A172 (cell line): ENCODE measurements around the gene CIPC. TPM values are rescaled to one million over a fixed set of nuclear protein-coding genes. Genes with fewer than 3 reads are reported as not detected.

Source experiments
- DNase-seq: peaks from one replicate; pipeline ENCODE4 v3.0.0-alpha.2; 2015; ENCODE audit warnings: low spot score
- total RNA-seq: library from RNA; depleted of rRNA; stranded (reverse); fragments of >200 nt; shearing (Covaris generic); gene quantifications from 2 replicates; pipeline ENCODE4 v1.2.3, GENCODE V29; 2014

The CIPC gene
- total RNA-seq, 1 experiment from 2014 or later: 9.9 TPM

DNA sequence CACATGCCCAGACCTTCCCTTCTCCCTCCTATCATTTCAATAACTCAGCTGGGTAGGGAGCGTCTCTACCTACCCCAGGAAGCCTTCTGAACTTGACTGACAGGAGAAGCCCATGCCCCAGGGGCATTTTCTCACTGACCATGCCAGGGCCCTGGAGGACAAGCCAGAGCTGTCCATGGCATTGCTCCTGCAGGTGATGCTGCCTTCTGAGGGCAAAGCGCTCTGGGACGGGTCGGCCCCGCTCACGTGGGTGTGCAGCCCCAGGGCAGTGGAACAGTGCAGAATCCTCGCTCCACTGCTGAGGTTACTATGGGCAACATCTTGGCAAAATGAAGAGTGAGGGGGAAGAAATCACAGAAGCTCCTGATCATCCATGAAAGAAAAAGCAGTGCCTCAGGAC is 28.5 kb upstream of the CIPC start:
- DNase-seq: no peak

DNA sequence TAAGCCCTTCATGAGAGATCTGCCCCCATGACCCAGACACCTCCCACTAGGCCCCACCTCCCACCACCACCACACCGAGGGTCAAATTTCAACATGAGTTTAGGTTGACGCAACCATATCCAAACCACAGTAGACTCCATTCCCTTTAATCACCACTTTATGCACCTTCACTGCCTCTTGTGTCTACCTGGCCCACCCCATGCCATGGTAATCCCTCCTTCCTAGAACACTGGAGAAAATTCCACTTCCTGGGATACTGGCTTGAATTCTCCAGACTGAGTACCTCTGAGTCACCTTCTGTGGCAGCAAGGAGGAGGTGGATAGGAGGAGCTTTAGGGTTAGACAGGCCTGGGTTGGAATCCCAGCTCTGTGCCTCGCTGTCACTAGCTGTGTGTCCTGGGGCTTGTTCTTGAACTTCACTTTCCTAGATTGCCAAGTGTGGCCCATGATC is 26.1 kb upstream of the CIPC start:
- no peak for DNase-seq

DNA sequence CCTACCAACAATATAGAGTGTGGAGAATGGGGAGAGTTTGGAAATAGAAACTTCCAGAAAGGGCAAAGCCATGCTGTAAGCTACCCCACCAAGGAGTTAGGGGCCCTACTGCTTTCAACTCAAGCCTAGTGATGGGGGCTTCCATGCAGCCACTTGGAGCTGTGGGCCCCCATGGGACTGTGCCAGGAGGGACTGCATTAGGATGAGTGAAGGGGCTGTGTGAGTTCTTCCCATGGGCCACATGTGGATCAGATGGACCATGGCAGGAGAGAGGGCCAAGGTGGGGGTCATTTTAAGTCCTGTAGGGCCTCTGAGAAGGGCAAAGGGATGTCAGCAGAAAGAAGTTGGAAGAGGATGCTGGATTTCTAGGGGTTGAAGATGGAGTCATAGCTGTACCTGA is 23.1 kb upstream of the CIPC start:
- no peak for DNase-seq

DNA sequence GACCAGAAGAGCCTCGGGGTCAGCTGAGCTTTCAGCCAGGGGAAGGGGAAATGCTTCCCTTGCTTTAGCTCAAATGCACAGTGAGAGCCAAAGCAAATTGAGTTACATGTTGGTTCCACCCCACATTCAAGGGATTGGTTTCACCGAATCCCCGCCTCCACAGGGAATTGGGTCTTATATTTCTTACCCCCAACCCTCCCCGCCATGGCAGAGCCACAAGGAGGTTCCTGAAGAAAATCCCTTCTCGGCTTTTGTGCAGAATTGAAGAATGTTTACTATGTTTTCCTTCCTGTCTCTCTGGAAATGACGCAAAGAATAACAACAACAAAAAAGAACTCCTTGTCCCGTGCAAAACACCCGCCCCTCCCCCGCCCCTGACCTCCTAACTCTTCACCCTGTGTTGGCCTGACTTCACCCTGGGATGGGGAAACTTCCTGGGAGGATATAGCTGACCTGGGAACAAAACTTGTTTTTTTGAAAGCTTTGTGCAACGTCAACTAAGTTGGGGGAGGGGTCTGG is 21.9 kb upstream of the CIPC start:
- no peak for DNase-seq

DNA sequence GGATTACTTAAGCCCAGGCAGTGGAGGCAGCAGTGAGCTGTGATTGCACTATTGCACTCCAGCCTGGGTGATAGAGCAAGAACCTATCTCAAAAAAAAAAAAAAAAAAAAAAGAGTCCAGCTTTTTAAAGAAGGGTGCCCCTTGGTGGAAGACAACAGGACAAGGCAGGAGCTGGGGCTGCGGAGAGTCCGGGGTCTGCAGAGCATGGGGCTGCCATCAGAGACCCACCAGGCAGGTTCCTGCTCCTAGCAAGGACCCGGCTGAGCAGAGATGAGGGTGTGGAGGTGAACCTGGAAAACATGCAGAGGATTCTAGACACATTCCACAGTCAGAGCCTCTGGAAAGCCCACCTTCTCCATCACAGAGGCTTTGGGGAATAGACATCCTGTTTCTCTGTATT is 21.0 kb upstream of the CIPC start:
- no peak for DNase-seq

DNA sequence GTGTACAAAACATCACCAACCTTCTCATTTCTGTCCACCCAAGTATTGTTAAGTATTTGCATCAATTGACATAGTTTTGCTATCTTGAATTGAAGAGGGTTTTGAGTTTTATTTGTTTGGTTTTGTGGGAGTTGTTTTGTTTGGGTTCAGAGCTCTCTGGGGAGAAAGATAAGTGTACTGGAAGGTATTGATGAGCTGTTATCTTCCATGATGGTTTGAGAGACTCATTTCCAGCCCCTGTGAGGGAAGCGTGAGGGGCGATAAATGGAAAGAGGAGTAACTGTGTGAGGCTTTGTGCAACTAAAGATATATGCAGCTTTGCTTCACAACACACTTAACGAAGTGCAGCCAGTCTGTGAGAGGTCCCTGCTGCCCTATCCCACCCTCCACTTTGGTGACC is 15.7 kb upstream of the CIPC start:
- DNase-seq: no peak

DNA sequence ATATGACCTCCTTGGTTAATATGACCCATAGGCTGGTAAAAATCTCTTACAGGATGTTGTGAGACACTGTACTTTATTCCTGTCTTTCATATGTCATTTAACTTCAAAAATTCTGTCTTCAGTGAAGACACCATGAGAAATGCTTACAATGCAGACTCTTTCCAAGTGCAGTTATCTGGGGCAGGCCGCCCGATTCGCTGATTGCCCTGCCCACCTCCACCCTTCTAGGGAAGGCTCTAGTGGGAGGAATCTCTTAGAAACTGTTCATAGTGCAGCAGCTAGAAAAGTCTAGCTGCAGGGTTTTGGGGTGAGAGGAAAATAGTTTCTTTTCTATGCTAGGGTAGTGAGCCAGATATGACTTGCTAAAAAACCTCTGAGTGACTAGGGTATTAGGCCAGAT is 15.0 kb upstream of the CIPC start:
- no peak for DNase-seq

DNA sequence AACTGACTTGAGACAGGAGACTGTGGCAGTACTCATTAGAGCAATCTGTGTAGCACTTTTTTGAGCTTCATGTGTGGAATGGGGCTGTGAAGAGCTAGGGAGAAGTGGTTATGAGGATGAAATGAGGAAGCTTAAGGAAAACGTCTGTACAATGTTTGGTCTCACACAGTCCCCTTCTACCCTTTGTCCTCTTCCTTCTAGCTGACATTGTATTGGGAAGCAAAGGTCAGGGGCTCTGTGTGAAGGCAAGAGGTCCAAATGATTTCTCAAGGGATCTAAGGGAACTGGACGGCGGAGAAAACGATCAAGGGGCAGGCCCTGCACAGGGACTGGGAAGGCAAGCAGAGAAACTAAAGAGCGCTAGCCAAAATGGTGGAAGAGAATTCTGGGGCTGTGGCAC is 13.1 kb upstream of the CIPC start:
- DNase-seq: no peak

DNA sequence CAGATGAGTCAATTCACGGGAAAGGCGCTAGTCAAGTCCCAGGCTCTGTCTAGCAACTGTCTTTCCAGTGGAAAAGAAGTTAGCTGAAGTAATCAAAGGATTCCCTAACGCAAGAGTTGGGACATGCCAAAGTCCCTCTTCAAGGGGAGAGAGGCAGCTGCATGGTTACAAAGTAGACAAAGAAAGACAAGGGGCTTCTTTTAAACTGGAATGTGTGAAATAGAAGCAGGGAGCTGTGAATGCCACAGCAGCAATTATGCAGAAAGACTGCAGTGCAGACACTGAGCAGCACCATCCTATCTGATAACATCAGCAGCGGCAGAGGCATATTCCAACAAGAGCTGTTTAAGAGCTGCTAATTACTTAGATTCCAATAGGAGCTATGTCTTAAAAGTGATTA is 12.5 kb upstream of the CIPC start:
- DNase-seq: no peak

DNA sequence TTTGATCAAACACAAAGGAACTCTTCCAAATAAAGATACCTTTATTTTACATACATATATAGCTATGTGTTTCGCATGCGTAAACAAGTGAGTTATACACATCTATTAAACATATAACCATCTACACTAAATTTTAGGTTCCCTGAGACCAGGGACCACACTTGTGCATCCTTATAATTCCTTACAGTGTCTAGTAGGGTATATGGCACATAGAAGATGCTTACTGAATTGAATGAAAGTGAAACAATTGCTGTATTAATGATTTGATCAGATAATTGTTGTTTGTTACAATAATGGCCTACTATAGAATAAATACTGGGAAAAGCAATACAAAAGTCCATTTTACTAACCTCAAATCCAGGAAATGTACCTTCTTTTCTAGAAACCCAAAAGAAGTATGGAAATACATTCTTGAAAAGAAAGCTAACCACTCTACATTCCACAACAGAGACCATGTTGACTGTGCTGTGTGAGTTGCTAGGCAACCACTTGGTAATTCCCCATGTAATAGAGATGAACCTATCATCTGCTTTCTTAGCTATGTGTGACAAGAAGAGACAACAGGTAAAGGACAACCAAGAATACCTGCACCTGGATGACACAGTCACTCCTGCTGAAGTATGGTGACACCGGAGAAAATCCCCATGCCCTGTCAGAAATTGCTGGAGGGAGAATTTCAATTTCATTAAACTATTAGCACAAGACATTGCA is 11.9 kb upstream of the CIPC start:
- DNase-seq: no peak

DNA sequence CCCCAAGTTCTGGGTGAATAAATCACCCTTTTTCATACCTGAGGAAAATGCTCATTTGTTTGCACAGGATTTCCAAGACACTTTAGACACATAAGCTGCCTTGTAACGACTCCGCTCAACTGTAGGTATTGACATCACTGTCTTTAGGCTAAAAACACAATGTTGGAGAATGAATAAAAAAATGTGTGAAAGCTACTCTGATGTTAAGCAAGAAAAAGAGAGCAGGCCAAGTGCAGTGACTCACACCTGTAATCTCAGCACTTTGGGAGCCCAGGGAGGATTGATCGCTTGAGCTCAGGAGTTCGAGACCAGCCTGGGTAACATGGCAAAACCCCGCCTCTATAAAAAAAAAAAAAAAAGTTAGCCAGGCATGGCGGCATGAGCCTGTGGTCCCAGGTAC is 11.1 kb upstream of the CIPC start:
- no peak for DNase-seq

DNA sequence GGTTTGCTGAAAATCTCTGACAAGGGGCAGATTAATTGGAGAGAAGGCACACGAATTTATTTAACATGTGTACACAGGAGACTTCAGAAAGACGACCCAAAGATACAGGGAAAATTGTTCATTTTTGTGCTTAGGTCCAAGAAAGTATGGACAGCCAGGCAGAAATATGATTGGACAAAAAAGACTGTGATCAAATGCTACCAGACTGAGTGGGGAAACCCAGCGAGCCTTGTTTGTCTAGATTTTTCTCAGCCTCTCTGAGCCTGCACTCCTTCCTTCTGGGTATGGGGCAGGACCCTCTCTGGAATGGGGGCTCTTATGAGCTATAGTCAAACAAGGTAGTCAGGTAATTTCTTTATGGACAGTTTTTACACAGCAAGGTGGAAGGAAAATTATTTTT is 10.4 kb upstream of the CIPC start:
- DNase-seq: no peak

DNA sequence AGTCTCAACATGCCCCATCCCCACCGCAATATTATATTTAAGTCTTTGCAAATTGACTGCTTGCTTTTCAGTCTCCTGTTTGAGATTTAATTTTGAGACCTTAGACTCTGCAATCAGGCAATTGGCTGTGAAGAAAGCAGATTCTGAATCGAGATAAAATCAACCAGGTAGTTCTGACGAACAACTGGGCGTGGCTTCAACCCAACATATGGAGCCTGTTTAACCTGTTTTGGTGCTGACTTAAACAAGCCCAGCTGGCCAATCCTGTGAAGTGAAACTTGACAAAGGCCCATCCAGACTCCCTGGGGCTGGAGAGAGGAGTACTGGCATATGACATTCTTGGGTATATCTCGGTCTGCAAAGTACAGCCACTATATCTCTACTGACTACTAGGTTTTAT is 9.8 kb upstream of the CIPC start:
- DNase-seq: no peak

DNA sequence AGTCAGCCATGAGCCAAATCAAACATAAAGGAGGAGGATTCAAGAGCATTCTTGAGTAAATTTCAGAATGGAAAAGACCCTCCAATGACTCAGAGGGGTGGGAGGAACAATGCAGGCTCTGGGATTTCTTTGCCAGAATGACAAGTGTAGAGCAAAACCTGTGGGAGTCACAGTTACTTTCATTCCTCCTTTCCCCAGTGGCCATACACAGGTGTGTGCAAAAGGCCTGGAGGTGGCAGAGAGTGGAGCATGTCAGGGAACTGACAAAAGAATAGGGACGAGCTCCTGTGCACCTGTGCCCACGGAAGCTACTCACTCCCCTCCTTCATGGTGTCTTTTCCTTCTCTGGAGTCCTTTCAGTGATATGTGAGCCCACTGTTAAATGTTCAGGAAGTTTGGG is 9.4 kb upstream of the CIPC start:
- no peak for DNase-seq

DNA sequence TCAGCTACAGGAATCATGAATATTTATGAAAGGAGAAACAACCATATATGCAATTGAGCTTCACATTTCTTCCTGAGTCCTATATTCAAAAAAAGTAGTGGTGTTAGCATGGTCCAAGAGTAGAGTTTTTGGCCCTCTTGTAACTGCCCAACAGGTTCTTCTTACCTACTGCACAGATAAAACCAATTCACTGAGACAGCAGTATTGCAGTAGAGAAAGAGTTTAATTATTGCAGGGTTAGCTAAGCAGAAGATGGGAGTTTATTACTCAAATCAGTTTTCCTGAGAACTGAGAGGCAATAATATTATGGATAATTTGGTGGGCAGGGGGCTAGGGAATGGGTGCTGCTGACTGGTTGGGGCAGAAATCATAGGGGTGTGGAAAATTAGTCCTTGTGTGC is 6.5 kb upstream of the CIPC start:
- no peak for DNase-seq

DNA sequence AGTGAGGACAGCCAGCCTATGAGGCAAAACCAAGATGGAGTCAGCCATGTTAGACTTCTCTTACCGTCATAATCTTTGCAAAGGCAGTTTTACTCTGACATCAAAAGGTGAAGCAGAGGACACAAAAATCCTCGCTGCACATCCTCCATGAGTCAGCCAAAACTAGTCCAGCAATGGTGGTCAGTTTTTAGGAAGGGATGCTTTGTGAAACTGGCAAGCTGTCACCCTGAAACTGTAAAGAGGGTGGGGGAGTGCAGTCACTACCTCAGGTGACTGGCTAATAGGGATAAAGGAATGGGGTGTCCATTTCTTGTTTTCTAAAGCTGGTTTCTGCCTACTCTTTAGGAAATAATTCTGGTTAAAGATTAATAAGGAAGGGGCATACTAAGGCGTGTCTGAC is 5.4 kb upstream of the CIPC start:
- no peak for DNase-seq

DNA sequence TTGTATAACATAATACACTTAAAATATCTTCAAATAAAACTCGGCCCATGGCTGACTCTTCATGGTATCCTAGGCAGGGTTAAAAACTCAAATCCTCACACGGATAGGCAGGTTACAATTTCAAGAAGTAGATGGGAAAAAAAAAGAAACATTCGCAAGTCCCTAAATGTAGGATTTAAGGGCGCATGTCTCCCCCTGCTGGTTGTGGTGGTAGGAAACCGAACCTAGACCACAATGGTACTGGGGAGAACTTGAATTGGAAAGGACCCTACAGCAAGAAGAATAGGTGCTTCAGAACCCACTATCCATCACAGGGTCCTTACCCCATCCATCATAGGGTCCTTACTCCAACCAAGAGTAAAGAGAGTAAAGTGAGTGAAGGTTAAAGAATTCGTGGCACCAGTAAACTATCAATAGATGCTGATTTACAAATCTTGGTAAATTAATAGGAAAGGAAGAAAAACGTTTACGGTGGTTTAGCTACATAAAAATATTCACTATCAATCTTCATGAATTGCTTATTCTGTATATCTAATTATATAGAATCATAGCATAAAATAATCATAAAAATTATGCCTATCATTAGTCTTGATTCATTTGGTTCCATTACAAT is 3.3 kb upstream of the CIPC start:
- DNase-seq: peak; percentile 47

DNA sequence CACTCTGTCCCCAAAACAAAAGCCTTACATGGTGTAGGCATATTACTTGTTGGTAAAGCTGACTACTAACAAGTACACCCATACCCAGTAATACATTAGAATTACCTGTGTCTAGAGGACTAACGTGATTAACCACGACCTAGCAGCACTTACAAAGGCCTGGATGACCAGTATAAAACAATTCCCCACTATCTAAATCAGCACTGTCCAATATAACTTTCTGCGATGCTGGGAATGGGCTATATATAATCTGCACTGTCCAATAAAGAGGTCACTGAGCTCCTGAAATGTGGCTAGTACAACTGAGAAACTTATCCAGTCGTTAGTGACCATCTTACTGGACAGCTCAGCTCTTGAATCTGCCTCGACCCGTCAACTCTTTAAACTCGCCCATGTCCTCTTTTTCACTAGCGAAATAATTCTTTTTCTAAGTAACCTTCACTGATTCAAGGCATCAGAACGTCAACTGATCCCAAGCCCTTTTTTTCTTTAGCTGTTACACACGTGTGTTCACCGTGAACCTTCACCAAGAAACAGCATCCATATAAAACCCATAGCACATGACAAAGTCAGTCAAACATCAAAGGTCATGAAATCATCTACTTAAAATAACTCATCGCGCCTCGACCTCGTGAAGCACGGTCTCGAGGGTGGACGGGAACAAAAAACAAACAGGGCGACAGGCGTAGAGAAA is 905 bp upstream of the CIPC start:
- DNase-seq: peak; percentile 10

DNA sequence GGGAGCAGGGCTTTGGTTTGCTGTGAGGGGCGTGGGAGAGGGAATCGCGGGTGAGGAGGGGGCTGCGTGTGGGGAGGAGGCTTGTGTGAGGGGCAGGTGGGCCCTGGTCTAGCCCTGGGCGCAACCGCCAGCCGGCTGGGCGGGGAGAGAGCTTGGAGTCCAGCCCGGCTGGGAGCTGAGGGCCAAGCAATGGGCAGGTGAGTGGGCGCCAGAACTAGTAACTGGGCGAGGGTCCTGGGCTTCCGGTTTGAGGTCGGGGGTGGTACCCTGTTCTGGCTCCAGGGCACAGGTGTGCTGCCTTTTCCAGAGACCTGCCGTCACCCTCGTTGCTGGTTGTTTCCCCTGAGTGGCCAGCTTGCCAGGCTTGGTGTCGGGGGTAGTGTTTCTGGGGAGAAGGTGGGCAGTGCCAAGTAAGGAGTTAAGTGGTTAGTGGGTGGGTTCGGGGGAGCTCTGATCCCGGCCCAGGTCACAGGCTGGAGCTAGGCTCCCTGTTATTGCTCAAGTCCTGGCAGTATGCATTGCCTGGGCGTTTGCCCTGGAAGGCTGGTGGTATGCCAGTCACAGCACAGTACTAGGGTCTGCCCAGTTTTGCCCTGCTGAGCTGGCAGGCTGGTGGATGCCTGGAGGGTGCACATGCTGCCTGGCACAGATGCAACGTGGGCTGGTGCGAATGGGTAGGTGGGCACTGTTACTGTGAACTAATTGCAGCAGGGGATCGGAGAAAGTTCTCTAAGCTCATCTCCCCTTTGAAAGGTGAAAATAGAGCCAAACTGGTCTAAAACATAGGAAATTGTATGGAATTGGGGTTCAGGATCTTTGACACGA is 683 bp downstream of the CIPC start:
- no peak for DNase-seq

DNA sequence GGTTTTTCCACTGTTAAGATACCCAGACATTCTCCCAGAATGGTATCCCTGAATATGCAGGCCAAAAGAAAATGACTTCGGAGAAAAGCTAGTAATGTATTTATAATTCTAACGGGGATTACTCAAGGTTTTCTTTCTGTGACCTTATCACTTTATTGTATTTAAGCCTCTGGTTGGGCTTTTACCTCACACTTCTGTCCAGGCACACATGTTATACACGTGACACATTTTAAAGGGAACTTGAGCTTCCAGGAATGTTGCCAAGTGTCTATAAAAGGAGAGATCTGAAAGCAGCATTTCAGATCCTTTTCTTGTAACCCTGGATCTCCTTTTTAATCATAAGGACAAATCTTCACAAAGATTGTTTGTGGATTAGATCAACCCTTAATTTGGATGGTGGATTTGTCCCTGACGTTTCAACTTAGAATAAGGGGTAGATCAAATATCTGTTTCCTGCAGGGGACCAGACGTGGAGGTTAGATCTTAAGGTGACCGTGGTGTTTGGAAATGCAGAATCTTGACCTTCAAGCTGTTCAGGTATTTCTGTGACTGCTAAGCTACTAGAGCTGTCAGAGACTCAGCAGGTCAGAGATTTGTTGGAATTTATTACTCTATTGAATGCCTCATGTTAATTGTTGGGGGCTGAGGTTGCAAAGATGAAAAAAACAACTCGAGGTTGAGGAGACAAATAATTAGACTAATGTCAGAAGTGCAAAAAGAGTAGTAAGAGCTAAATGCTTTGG is 1.5 kb downstream of the CIPC start:
- DNase-seq: peak; percentile 31

DNA sequence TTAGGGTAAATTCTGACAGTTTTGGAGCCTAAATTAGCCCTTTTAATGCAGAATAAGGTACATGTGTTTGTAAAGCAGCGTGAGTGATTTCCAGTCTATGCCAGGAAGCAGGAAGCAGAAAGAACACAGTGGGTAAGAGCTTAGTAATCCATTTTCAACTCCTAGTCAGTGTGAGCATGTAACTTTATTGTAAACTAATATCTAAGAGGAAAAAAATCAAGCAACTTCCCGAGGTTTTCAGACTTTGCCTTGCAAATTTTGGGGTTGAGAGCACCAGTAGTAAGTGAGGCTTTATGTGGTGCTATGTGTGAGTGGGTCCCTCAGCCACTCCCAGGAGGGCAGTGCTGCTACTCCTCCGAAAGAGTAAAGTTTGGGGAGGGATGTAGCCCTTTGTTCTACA is 2.9 kb downstream of the CIPC start:
- no peak for DNase-seq
